Inferior parietal cortex (tissue), 1 donor: ENCODE results near the gene TRAF1.

Experiments used
- DNase-seq: peaks from one replicate; pipeline ENCODE4 v3.0.0-alpha.2; 2016; ENCODE audit errors: extremely low spot score

TRAF1 gene

DNA sequence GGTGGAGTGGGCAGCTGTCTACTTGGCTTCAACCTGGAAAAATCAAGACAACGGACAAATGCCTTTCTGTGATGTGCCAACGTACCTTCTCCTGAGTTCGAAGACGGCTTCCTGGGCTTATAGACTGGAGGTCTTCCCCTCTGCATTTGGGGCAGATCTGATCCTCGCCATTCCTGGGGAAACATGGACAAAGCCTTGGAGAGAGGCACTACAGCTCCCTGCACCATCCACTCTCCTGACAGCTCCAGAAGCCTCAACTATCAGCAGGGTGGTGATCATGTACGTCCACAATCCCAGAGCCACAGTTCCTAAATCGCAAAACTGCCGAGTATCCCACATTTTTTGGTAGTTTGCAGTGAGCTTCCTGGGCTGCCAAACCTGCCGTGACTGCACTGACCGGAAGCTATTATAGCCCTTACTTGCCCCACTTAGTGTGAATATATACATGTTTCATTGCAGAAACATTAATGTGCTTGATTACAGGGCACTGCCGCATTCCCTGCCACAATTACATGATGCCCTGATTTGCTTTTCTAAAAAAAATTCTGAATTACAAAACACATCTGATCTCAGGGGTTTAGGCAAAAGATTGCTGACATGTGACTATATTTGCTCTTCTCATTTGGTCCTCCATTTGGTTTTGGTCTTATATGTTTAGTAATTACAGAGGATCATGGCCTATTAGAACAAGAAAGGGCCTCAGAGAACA lies 2.8 kb downstream of the TRAF1 start:
- no peak for DNase-seq

DNA sequence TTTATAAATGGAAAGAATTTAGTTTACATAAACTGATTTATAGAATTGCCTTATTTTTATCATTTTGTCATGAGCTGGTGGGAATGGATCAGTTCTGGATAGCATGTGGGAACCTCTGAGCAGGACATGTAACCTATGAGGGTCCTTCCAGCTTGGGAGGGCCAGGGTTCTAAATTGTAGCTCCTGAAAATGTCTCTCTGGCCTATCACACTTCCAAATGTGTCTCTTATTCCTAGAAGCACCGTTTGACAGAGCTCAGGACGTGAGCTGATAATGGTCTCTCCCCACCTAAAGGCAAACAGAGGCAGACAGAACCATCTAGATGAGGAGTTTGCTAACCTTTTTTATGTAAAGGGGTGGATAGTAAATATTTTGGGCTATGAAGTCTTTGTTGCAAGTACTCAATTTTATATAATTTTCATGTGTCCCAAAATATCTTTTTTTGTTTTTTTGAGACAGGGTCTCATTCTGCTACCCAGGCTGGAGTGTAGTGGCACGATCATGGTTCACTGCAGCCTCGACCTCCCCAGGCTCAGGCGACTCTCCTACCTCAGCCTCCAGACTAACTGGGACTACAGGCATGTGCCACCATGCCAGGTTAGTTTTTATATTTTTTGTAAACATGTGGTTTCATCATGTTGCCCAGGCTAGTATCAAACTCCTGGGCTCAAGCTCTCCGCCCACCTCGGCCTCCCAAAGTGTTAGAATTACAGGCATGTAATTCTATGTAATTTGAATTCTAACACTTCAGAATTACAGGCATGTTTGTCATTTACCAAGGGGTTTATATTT lies 4.0 kb downstream of the TRAF1 start:
- DNase-seq, result no peak

DNA sequence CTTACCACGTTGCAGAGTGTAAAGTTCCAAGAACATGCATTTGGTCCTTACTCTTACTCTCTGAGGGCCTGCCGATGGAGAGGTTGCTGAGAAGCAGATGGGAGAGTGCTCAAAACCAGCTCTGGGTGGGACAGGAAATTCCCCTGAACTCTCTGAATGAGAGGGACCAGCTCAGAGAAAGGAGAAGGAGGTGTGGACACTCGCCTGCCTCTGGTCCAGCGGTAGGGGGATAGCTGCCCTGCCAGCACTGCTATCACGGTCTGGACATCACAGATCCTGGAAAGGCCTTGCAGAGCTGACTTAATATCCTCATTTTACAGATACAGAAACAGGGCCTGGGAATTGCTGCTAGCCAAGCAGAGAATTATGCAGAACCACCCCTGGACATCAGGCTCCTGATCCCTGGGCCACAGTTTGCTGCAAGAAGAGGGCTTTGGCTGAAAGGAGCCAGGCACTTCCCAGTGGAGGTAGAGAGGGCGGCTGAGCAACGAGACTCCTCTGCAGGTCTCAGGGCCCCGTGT lies 4.9 kb downstream of the TRAF1 start:
- no peak for DNase-seq

DNA sequence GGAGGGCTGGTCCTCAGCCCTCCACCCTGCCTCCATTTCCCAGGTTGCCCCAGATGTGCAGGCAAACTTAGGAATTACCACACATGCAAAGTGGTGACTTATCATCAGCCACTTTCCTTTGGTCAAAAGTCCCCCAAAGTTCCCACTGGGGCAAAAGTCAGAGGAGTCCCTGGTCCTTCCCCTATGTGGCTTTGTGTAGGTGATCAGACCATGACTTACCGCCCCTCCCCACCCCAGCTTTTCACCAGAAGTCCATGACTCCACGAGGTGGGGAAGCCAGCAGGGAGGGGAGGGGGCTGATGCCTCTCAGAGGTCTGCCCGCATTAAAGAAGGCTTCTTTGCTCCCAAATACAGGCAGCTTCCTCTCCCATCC lies 5.8 kb downstream of the TRAF1 start:
- DNase-seq, result no peak

DNA sequence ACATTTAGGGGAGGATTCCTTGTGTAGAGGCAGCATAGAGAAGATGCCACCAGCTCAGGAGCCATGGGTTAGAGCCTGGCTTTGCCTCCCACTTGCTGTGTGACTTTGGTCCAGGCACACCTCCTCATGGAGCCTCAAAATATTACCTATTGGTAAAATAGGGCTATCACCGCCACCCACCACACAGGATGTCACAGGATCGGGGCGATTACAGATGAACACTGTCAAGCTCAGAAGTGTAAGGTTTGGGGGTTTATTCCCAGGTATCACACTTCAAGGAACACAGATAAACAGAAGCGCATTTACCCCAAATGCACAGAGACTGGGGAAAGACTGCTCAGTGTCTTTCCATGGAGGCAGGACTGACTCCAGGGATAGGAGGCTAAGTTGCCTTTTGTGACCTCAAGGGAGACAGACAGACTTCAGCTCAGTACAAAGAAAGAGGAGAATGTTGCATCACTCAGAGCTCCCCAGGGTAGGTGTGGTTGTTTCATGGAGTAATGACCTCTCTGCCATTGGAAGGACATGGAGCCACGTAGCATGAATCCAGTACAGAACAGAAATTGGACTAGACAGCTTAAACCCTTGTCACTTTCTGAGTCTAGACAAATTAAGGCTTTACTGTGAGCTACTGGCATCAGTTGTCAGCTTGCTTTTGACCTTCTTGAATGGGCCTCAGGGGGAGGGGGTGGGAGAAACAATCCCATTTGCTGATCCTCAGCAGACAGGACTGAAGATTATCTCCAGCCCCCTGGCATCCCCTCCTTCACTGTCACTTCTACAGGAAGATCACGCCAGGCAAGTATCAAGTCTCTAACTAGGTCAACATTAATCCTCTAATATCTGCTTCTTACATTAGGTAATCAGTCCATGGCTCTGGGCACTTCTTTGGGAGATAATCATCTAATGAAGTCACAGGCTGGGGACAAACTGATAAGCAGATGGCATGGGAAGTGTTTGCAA lies 6.5 kb downstream of the TRAF1 start:
- DNase-seq, result no peak

DNA sequence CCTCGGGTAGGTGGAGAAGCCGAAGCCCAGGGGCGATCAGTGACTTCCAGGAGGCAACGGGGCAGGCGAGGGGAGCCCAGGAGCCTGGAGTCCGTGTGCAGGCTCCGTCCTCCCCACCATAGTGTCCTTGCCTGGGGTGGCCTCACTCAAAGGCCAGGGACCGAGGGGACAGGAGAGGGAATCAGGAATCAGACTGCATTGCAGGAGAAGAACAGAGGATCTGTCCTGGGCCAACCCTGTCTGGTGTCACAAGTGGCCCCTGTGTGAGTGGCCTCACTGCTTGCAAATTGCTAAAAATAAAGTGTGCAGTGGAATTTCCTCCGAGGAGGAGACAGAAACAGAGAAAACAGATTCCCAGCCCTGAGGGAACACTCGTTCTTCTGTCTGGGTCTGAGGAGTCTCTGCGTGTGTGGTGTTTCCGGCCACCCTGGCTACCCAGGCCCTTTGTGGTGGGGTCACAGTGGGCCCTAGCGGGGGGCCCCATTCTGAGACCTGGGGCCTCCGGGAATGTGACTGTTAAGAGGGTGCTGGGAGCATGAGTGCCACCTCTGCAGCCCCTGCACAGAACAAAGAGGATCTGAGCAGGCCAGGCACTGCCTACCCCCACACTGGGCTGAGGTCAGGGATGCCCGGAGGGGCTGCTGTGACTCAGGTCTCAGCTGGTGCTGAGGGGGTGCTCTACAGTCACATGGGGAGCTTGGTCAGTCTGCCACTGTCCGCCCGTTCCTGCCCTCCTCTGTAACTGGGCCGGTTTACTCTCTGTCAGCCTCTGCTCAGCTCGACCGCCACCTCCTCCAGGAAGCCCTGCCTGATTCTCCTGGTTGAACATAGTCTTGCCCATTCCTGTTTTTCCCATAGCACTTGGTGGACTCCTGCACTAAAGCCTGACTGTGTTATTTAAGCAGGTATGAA lies 7.4 kb downstream of the TRAF1 start:
- no peak for DNase-seq

DNA sequence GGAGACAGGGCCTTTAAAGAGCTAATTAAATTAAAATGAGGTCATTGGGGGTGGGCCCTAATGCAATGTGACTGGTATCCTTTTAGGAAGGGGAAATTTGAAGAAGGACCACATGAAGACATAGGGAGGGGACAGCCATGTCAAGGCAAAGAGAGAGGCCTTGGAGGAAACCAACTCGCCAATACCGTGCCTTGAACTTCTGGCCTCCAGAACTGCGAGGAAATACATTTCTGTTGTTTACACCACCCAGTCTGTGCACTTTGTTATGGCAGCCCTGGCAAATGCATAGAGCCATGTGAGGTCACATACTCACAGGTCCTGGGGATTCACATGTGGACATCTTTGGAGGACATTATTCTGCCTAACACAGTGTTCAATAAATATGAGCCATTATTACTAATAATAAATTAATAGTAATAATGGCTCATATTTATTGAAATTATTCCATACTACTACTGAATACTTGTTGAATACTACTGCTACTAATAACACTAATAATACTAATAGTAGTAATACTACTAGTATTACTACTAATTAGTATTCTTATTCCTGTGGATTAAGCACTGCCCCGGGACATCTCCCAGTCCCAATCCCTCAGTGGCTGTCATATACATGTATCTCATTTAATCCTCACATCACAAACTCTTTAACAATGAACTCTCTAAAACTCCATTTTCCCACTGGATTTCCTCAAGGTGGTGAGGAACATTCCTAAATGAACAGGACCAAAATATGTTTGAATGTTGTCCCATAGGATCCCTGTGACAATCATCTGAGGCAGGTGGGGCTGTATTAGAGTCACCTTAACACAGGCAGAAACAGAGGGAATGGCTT lies 8.4 kb downstream of the TRAF1 start:
- no peak for DNase-seq

DNA sequence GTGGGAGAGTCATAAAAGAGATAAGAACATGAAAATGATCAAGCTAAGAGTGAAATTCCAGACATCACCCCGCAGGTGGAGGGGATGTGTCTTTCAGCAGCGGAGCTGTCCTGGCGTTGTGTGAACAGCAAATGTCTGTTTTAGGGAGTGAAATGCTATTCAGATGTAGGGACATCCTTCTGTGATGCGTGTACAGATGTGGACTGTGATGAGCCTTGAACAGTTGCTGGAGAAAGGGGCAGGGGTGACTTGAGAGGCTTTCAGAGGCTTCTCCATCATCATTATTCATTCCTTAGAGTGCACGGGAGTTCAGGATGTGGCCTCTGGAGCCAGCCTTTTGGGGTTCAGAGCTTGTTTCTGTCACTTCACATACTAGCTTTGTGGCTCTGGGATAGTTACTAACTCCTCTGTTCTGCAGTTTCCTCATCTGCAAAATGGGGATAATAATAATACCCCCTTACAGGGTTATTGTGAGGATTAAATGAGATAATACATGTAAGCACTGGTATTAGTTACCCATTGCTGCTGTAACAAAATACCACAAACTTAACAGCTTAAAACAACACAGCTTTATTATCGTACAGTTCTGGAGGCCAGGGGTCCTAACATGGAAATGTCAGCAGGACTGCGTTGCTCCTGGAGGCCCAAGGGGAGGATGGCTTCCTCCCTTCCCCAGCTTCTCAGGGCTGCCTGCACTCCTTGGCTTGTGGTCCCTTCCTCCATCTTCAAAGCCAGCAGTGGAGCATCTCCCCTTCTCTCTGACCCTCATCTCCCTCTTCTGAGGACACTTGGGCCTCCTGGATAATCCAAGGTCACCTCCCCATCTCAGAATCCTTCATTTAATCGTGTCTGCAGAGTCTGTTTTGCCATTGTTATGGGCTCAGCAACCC lies 9.4 kb downstream of the TRAF1 start:
- no peak for DNase-seq

DNA sequence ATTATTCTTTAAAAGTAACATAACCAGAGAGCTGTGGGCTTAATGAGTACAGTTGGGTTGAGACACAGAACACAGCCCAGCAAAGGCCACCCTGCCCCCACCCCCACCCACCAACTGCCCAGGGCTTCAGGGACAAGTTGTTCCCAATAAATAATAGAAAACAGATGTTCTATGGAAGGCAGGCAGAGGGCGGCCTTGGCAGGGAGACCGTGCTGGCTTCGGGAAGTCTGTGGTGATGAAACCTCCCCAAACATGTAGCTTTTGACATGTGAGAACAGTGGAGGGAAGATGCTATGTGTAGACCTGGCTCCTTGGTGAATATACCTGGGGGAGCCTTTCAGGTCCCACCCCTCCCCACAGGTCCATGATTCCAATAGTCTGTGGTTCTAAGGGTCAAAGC lies 10.0 kb downstream of the TRAF1 start:
- peak; percentile 55 for DNase-seq

DNA sequence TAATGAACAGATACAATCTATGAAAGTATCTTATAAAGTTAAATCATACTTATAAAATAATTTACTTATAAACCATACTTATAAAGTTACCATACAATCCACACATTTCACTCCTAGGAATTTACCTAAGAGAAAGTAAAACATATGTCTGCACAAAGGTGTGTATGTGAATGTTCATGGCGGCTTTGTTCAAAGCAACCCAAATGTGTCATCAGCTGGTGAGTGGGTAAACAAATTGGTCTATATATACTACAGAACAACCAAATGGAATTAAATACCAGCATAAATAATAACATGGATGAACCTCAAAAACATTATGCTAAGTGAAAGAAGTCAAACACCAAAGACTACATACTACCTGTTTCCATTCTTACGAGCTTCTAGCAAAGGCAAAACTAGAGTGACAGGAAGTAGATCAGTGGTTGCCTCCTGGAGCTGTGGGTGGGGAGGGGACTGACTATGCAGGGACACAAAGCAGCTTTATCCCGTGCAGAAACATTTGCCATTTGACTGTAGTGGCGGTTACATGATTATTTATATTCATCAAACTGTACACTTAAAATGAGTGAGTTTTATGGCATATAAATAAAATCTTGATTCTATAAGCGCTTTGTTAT lies 10.6 kb downstream of the TRAF1 start:
- DNase-seq, result no peak

DNA sequence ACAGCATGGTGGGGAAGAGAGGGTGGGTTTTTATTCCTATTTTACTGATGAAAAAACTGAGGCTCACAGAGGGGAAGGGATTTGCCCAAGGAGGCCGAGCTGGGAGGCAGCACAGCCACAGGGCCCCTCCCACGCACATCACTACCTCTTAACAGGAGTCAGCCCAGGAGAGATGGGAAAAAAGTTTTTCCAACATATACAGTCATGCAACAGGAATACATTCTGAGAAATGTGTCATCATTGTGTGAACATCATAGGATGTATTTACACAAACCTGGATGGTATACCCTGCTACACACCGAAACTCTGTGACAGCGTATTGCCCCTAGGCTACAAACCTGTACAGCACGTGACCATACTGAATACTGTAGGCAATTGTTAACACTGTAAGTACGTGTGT lies 11.6 kb downstream of the TRAF1 start:
- DNase-seq, result no peak

DNA sequence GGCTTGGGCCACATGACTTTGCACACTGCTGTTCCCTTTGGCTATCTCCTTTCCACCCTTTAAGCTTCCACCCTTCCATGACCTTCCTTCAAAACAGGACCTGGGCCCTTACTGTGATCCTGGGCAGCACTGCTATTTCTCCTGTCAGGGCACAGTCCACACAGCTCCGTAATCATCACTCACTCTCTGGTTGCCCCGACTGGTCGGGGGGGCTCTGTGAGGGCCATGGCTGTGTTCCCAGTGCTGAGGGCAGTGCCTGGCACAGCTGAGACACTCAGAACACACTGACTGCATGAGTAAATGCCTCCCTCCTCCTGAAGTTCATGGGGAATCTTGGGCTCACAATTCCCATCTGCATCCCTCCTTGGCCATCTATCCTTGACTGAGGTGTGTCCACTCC lies 12.2 kb downstream of the TRAF1 start:
- peak; percentile 77 for DNase-seq

DNA sequence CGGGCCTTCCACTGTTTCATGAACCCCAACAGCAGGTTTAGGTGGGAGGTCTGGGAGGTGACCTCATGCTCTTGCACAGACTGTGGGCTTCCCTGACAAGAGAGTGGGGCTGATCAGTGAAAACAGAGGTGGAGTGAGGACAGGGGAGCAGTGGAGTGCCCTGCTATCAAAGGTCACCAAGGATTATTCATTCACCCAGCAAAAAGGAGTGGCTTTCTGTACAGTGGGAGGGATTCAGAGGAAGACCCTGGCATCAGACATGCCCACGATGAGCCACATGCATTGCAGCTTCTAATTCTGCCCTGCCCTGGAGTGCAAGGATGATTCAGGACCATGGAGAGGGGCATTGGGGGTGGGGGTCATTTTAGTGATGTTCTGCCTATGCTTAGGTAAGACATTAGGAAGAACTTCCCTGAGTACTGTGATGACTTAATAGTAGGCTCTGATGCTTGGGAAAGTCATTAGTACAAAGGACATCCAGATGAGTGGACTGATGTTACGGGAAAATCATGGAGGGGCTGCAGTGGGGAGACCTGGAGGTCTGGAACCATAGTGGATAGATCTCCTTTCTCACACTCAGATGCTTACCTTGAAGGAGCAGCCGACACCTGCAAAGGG lies 12.8 kb downstream of the TRAF1 start:
- no peak for DNase-seq

DNA sequence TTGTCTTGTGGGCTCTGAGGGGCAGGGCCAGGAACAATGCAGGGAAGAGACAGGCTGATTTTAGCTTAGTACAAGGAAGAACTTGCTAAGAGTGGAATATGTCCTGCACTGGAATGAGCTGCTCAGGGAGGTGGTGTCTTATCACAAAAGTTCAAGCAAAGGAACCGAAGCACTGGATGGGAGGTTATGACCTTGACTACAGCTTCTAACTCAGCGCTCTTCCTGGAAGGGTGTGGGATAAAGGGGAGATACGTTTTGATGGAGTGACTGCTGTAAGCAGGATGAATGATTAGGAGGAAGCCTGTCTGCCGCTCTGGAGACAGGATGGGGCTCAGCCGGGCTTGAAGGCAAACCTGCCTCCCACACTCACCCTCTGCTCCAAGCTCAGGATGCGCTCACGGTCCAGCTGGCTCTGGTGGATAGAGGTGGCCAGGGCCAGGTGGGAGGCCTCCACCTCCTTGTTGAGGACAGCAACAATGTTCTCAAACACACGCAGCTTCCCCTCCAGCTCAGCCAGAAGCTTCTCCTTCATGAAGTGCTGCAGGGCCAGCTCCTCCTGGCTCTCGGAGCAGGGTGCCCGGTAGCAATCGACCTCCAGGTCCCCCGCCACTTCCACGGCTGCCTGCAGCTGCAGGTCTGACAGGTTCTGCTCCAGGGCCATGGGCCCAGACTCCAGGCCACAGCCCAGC lies 13.5 kb downstream of the TRAF1 start:
- no peak for DNase-seq

DNA sequence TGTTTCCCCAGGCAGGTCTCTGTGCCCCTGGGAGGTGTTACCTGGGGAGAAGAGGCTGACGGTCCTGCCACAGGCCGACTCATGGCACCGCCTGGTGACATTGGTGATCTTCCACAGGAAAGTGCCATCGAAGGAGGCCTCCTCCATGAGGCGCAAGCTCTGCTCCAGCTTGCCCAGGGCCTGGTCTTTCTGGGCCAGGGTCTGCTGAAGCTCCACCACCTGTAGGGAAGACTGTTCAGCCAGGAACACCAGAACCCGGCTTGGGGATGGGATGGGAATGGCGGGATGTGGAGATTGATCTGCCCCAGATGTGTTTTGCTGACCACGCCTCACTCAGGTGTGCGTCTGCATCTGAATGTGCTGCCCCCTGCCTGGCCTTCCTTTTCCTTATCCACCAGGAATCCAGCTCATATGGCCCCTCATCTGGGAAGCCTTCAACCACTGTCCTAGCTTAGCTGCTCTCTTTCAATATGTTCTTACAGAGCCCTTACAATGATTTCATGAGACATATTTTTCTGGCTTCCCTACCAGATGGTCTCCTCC lies 15.2 kb downstream of the TRAF1 start:
- no peak for DNase-seq

DNA sequence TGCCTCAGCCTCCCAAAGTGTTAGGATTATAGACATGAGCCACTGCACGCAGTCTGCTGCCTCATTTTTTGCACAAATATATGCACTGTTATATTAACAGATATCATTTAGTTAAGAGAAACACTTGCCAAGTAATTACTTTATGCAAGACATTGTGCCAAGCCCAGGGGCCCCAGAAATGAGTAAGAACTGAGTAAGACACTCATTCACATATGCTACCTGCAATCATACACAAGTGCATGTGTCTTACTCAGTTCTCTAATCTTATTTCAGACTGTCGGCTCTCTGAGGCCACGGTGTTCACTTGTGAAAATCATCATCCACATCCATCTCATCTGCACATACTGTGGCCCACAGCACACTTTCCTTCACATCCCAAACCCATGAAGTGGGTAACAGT lies 16.0 kb downstream of the TRAF1 start:
- no peak for DNase-seq

DNA sequence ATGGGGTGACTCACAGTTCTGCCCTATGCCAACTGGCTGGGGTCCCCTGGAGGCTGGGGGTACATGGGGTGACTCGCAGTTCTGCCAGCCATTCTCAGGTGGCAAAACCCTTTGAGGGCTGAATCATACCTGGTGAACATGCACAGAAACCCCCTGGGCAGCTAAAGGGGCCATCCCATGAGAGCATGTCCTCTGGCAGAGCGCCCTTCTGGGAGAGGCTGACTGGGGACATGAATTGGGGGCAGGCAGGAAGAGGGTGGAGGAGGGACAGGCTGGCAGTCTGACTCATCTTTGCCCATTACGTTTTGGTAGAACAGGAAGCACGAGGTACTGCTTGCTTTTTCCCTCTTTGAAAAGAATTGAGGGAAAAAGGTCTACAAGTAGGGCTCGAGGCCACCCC lies 16.7 kb downstream of the TRAF1 start:
- no peak for DNase-seq
